HepG2 (cell line): Measurements from ENCODE around the gene IFNL2. TPM values are rescaled to one million over a fixed set of nuclear protein-coding genes. Genes with fewer than 3 reads are reported as not detected.

Experiments
- ATAC-seq: fragments of 200-7000 bp; cut with Tn5 transposase; 3 replicates; pipeline ENCODE4 v1.9.1; 2020; ENCODE audit warnings: mild to moderate bottlenecking, moderate library complexity
- BruUV-seq: library from RNA; stranded (reverse); fragments of 400-500 nt; replicated peaks from 2 replicates; lab custom pipeline; 2021; lab: Mats Ljungman, UMichigan
- CTCF ChIA-PET: fragments of 300-600 bp; formaldehyde crosslinking; extraction: SDS; loops from one replicate; lab custom pipeline; 2021; ENCODE audit warnings: low total read pairs, inconsistent platforms, low intra/inter-chr PET ratio; lab: Yijun Ruan, JAX
- POLR2A ChIA-PET: fragments of 350-600 bp; sonication (Branson Sonifier 250); formaldehyde crosslinking; loops from one replicate; lab custom pipeline; 2020; ENCODE audit warnings: antibody characterized with exemption, inconsistent platforms; lab: Yijun Ruan, JAX
- DNase-seq: peaks from one replicate; pipeline ENCODE4 v3.0.0-alpha.2; 2015; ENCODE audit warnings: low spot score
- FAIRE-seq: peaks from 3 replicates; lab custom pipeline; 2011; peaks lifted over from hg19 to GRCh38; lab: Jason Lieb, UNC
- H2AFZ ChIP-seq: one replicate; pipeline ENCODE4 v1.6.1; 2011; ENCODE audit warnings: low read length, inconsistent platforms
- H3K27ac ChIP-seq: fragments of 300-600 bp; 3 replicates; pipeline ENCODE4 v1.8.0; 2011; ENCODE audit warnings: mixed run types, mild to moderate bottlenecking, mixed read lengths, low read length, inconsistent platforms; ENCODE audit not compliant: insufficient read depth; ENCODE audit errors: extremely low read length
- H3K27me3 ChIP-seq, 2 experiments: fragments of 200-600 bp in 1 of 2; 2 replicates in 1 of 2; 3 replicates in 1 of 2; pipeline versions ENCODE4 v1.6.0 to v1.8.0; 2011; ENCODE audit warnings: low read length in 2 of 2, mild to moderate bottlenecking in 2 of 2, moderate library complexity in 2 of 2, inconsistent platforms in 1 of 2; ENCODE audit not compliant: insufficient read depth in 2 of 2, control insufficient read depth in 1 of 2
- H3K36me3 ChIP-seq, 2 experiments: fragments of 200-600 bp in 1 of 2; replicated peaks in 1 of 2; 2 replicates in 1 of 2; 3 replicates in 1 of 2; pipeline versions ENCODE4 v1.5.1 to v1.8.0; 2011; ENCODE audit warnings: low read length in 2 of 2, inconsistent platforms in 1 of 2; ENCODE audit not compliant: insufficient read depth in 2 of 2, control insufficient read depth in 1 of 2
- H3K4me1 ChIP-seq: 2 replicates; pipeline ENCODE4 v1.5.1; 2012; ENCODE audit warnings: low read length, inconsistent platforms; ENCODE audit not compliant: insufficient read depth
- H3K4me2 ChIP-seq: 2 replicates; pipeline ENCODE4 v1.6.0; 2011; ENCODE audit warnings: low read depth, low read length, inconsistent platforms
- H3K4me3 ChIP-seq, 3 experiments: fragments of 200-600 bp in 1 of 3; sonication (generic), shearing (Covaris generic) in 1 of 3; replicated peaks in 1 of 3; 2 replicates each; pipeline ENCODE4 v1.5.1; 2011 to 2016; ENCODE audit warnings: low read length in 3 of 3, inconsistent platforms in 2 of 3, low read depth in 2 of 3, mild to moderate bottlenecking in 2 of 3, control low read depth in 1 of 3, mixed read lengths in 1 of 3; ENCODE audit not compliant: insufficient read depth in 1 of 3
- H3K79me2 ChIP-seq: one replicate; pipeline ENCODE4 v1.6.1; 2011; ENCODE audit warnings: low read length, inconsistent platforms; ENCODE audit not compliant: insufficient read depth
- H3K9ac ChIP-seq: 2 replicates; pipeline ENCODE4 v1.6.0; 2011; ENCODE audit warnings: mild to moderate bottlenecking, low read depth, low read length, inconsistent platforms; ENCODE audit not compliant: insufficient read depth
- H3K9me3 ChIP-seq: 2 replicates; pipeline ENCODE4 v1.5.1; 2012; ENCODE audit warnings: mild to moderate bottlenecking, low read length
- H4K20me1 ChIP-seq: 2 replicates; pipeline ENCODE4 v1.6.0; 2011; ENCODE audit warnings: inconsistent platforms, mild to moderate bottlenecking, low read length, moderate library complexity; ENCODE audit not compliant: insufficient read depth
- ASH2L ChIP-seq: fragments of 300-600, 200-600 bp; sonication (generic); IDR thresholded peaks from 2 replicates; pipeline ENCODE4 v1.7.0; 2017; ENCODE audit warnings: low read depth, mild to moderate bottlenecking, moderate library complexity, mixed read lengths, low read length; ENCODE audit not compliant: insufficient read length
- ATF7-NPFF ChIP-seq: sonication (generic); formaldehyde crosslinking; IDR thresholded peaks from 2 replicates; pipeline ENCODE4 v1.8.1; 2023; ENCODE audit warnings: mild to moderate bottlenecking, low read depth, missing genetic modification reagents, moderate library complexity
- CTCF ChIP-seq: sonication (generic); formaldehyde crosslinking; IDR thresholded peaks from 2 replicates; pipeline ENCODE4 v1.5.0; 2020; ENCODE audit warnings: mild to moderate bottlenecking, missing genetic modification reagents, moderate library complexity
- HINFP ChIP-seq: sonication (generic); formaldehyde crosslinking; IDR thresholded peaks from 2 replicates; pipeline ENCODE4 v1.4.0; 2020; ENCODE audit warnings: low read depth, mild to moderate bottlenecking, missing genetic modification reagents
- KDM6A ChIP-seq: IDR thresholded peaks from 2 replicates; pipeline ENCODE4 v1.6.1; 2016; ENCODE audit warnings: low read depth
- MTF1 ChIP-seq: sonication (generic); formaldehyde crosslinking; IDR thresholded peaks from 2 replicates; pipeline ENCODE4 v1.5.0; 2020; ENCODE audit warnings: missing genetic modification reagents
- SP2 ChIP-seq: sonication (generic); formaldehyde crosslinking; IDR thresholded peaks from 2 replicates; pipeline ENCODE4 v1.5.1; 2020; ENCODE audit warnings: mild to moderate bottlenecking, missing genetic modification reagents
- ZMYM3 ChIP-seq: sonication (generic); formaldehyde crosslinking; IDR thresholded peaks from 2 replicates; pipeline ENCODE4 v1.5.1; 2020; ENCODE audit warnings: mild to moderate bottlenecking, missing genetic modification reagents
- ZNF552 ChIP-seq: sonication (generic); formaldehyde crosslinking; IDR thresholded peaks from 2 replicates; pipeline ENCODE4 v1.9.0; 2022; ENCODE audit warnings: missing genetic modification reagents, mild to moderate bottlenecking, borderline replicate concordance
- ZNF558 ChIP-seq: sonication (generic); formaldehyde crosslinking; IDR thresholded peaks from 2 replicates; pipeline ENCODE4 v1.9.0; 2022; ENCODE audit warnings: mild to moderate bottlenecking, missing genetic modification reagents, borderline replicate concordance
- ZNF792 ChIP-seq: IDR thresholded peaks from 2 replicates; pipeline ENCODE4 v1.6.1; 2016
- WGBS: methylation state at CpG from one replicate; pipeline ENCODE4 v1.1.6; 2017; ENCODE audit warnings: low lambda C conversion rate; 5-methylcytosine and 5-hydroxymethylcytosine counted together
- in situ Hi-C: cut with HindIII; loops from 2 replicates; pipeline ENCODE4 v1.10.0; 2017; ENCODE audit warnings: low pct_unique_long_range_greater_than_20kb; ENCODE audit not compliant: extremely low pct_ligation_motif_present
- intact Hi-C: fragments of 100-400 bp; cut with micrococcal nuclease; formaldehyde crosslinking; loops from one replicate; pipeline ENCODE4 v1.10.0; 2022; ENCODE audit not compliant: unreplicated experiment
- polyA plus RNA-seq, 8 experiments: library from polyadenylated mRNA; depleted of rRNA in 3 of 8; stranded (reverse) in 7 of 8; unstranded in 1 of 8; fragments of >200 nt; fragmentation: Illumina TruSeq in 4 of 8; extraction: Trizol in 4 of 8; gene quantifications; 2 replicates each; pipeline versions ENCODE4 v1.2.1 to v1.2.3, GENCODE V29; 2011 to 2016; ENCODE audit warnings: low read depth in 4 of 8, missing spikeins in 1 of 8, mixed read lengths in 1 of 8; ENCODE audit not compliant: insufficient read depth in 1 of 8
- total RNA-seq, 5 experiments: library from RNA; depleted of rRNA; stranded (reverse); fragments of >200 nt; fragmentation: Illumina TruSeq; extraction: Trizol; gene quantifications; 2 replicates each; pipeline ENCODE4 v1.2.3, GENCODE V29; 2016; ENCODE audit warnings: low read depth in 1 of 5
- TF ChIP-seq, protein P1 (sequence below): sonication (generic); formaldehyde crosslinking; IDR thresholded peaks from 2 replicates; pipeline ENCODE4 v1.8.0; 2022; ENCODE audit warnings: mild to moderate bottlenecking, missing genetic modification reagents
- TF ChIP-seq, protein P2 (sequence below): sonication (generic); formaldehyde crosslinking; IDR thresholded peaks from 2 replicates; pipeline ENCODE4 v1.4.0; 2020; ENCODE audit warnings: missing genetic modification reagents, borderline replicate concordance
- TF ChIP-seq, protein P3 (sequence below): sonication (generic); formaldehyde crosslinking; IDR thresholded peaks from 2 replicates; pipeline ENCODE4 v1.5.0; 2020; ENCODE audit warnings: missing genetic modification reagents

Gene IFNL2
- total and polyA plus RNA-seq, 2 of the 13 experiments (the other 11 are each of a cell fraction or from before 2014, with no cell fraction given) = not detected

- no peak for TF ChIP-seq CTCF
- TF ChIP-seq ZNF552 (CRISPR knock-in tag) = no peak
- TF ChIP-seq ZMYM3 (CRISPR knock-in tag) = no peak
- TF ChIP-seq MTF1 (CRISPR knock-in tag) = no peak
- TF ChIP-seq, all 625 proteins: peak for 0
Observed at GRCh38 chr19:39275578-39275977, 7.4 kb downstream of the IFNL2 start (continued).

GRCh38 chr19:39276740-39277139 lies 8.5 kb downstream of the IFNL2 start:
- Histone ChIP-seq H3K27ac (no peak overlapping the region), H3K9ac (no peak overlapping the region), H4K20me1 (no peaks in the 10 kb centered on the region), H3K4me2 (no peak overlapping the region), H2AFZ (no peak overlapping the region), H3K79me2 (no peaks in the 10 kb centered on the region), H3K4me1 (peaks cover 6% of the 10 kb centered on the region), H3K9me3 (no peaks in the 10 kb centered on the region), H3K27me3 (no peaks in the 10 kb centered on the region; a peak in 1 of 5 replicates), H3K36me3 (no peaks in the 10 kb centered on the region), H3K4me3 (no peak overlapping the region)
- WGBS = 54% methylated on average over 5 of the region's 5 CpGs
- TF ChIP-seq, protein P1, sequence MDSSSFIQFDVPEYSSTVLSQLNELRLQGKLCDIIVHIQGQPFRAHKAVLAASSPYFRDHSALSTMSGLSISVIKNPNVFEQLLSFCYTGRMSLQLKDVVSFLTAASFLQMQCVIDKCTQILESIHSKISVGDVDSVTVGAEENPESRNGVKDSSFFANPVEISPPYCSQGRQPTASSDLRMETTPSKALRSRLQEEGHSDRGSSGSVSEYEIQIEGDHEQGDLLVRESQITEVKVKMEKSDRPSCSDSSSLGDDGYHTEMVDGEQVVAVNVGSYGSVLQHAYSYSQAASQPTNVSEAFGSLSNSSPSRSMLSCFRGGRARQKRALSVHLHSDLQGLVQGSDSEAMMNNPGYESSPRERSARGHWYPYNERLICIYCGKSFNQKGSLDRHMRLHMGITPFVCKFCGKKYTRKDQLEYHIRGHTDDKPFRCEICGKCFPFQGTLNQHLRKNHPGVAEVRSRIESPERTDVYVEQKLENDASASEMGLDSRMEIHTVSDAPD (CRISPR knock-in tag) = no peak
- TF ChIP-seq ZNF558 (CRISPR knock-in tag) (no peak), HINFP (no peak), ATF7-NPFF (CRISPR knock-in tag) (no peak), KDM6A (CRISPR knock-in tag) (no peak), SP2 (no peak), ASH2L (no peak), ZNF792 (CRISPR knock-in tag) (no peak)
- TF ChIP-seq, protein P2, sequence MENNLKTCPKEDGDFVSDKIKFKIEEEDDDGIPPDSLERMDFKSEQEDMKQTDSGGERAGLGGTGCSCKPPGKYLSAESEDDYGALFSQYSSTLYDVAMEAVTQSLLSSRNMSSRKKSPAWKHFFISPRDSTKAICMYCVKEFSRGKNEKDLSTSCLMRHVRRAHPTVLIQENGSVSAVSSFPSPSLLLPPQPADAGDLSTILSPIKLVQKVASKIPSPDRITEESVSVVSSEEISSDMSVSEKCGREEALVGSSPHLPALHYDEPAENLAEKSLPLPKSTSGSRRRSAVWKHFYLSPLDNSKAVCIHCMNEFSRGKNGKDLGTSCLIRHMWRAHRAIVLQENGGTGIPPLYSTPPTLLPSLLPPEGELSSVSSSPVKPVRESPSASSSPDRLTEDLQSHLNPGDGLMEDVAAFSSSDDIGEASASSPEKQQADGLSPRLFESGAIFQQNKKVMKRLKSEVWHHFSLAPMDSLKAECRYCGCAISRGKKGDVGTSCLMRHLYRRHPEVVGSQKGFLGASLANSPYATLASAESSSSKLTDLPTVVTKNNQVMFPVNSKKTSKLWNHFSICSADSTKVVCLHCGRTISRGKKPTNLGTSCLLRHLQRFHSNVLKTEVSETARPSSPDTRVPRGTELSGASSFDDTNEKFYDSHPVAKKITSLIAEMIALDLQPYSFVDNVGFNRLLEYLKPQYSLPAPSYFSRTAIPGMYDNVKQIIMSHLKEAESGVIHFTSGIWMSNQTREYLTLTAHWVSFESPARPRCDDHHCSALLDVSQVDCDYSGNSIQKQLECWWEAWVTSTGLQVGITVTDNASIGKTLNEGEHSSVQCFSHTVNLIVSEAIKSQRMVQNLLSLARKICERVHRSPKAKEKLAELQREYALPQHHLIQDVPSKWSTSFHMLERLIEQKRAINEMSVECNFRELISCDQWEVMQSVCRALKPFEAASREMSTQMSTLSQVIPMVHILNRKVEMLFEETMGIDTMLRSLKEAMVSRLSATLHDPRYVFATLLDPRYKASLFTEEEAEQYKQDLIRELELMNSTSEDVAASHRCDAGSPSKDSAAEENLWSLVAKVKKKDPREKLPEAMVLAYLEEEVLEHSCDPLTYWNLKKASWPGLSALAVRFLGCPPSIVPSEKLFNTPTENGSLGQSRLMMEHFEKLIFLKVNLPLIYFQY (CRISPR knock-in tag) = no peak
- TF ChIP-seq, protein P3, sequence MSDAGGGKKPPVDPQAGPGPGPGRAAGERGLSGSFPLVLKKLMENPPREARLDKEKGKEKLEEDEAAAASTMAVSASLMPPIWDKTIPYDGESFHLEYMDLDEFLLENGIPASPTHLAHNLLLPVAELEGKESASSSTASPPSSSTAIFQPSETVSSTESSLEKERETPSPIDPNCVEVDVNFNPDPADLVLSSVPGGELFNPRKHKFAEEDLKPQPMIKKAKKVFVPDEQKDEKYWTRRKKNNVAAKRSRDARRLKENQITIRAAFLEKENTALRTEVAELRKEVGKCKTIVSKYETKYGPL (CRISPR knock-in tag) = no peak
- no peak for FAIRE-seq
- DNase-seq = no peak
- no TSS peak for BruUV-seq
- ChIA-PET POLR2A (no interaction called here), CTCF (no interaction called here)
- in situ Hi-C loops = no loop called here
- no peak for ATAC-seq
- intact Hi-C loops = no loop called here
